GM06990 (cell line): ENCODE measurements around the gene HCFC1.

Experiments
- DNase-seq: peaks from one replicate; pipeline ENCODE4 v3.0.0-alpha.2; 2011; ENCODE audit not compliant: insufficient read length; ENCODE audit errors: extremely low read depth
- H3K27me3 ChIP-seq: replicated peaks from 2 replicates; pipeline ENCODE4 v1.6.0; 2011; ENCODE audit warnings: low read length; ENCODE audit not compliant: control insufficient read depth, insufficient read depth
- H3K36me3 ChIP-seq: 2 replicates; pipeline ENCODE4 v1.5.1; 2011; ENCODE audit warnings: low read length; ENCODE audit not compliant: control insufficient read depth, insufficient read depth
- H3K4me3 ChIP-seq: replicated peaks from 2 replicates; pipeline ENCODE4 v1.5.1; 2011; ENCODE audit warnings: low read depth, mild to moderate bottlenecking, control low read depth, low read length
- CTCF ChIP-seq: IDR thresholded peaks from 2 replicates; pipeline ENCODE4 v1.5.1; 2011; ENCODE audit warnings: low read length, control low read depth, mild to moderate bottlenecking, inconsistent platforms; ENCODE audit not compliant: insufficient read depth, poor library complexity, severe bottlenecking

The HCFC1 gene

GRCh38 chrX:153966283-153966688 lies 5.3 kb downstream of the HCFC1 start:
- Histone ChIP-seq H3K36me3 (peaks cover 13% of the 10 kb centered on the region), H3K27me3 (no peaks in the 10 kb centered on the region), H3K4me3 (no peak overlapping the region)
- DNase-seq = no peak
- TF ChIP-seq CTCF = no peak

GRCh38 chrX:153965406-153965805 lies 6.2 kb downstream of the HCFC1 start:
- no peaks in the 10 kb centered on the region for H3K27me3 ChIP-seq
- H3K36me3 ChIP-seq = peaks cover 15% of the 10 kb centered on the region
- TF ChIP-seq CTCF = no peak
- no peak overlapping the region for H3K4me3 ChIP-seq
- no peak for DNase-seq

GRCh38 chrX:153964105-153964504 lies 7.5 kb downstream of the HCFC1 start:
- no peak for DNase-seq
- Histone ChIP-seq H3K27me3 (no peaks in the 10 kb centered on the region), H3K36me3 (peaks cover 21% of the 10 kb centered on the region), H3K4me3 (no peak overlapping the region)
- no peak for TF ChIP-seq CTCF

- DNase-seq = no peak
- H3K36me3 ChIP-seq = peaks cover 22% of the 10 kb centered on the region
- TF ChIP-seq CTCF = no peak
- no peaks in the 10 kb centered on the region for H3K27me3 ChIP-seq
- H3K4me3 ChIP-seq = no peak overlapping the region
Observed at GRCh38 chrX:153963546-153963945, 8.1 kb downstream of the HCFC1 start.

- H3K36me3 ChIP-seq = peaks cover 32% of the 10 kb centered on the region
- no peak overlapping the region for H3K4me3 ChIP-seq
- TF ChIP-seq CTCF = no peak
- no peak for DNase-seq
- no peaks in the 10 kb centered on the region for H3K27me3 ChIP-seq
Observed at GRCh38 chrX:153961292-153961691, 10.3 kb downstream of the HCFC1 start.

GRCh38 chrX:153960786-153961185 lies 10.8 kb downstream of the HCFC1 start:
- H3K36me3 ChIP-seq = peaks cover 37% of the 10 kb centered on the region
- TF ChIP-seq CTCF = no peak
- no peaks in the 10 kb centered on the region for H3K27me3 ChIP-seq
- no peak for DNase-seq
- no peak overlapping the region for H3K4me3 ChIP-seq
